GM18505 (cell line): Measurements from ENCODE around the gene SDK1.

ENCODE experiments used
- ATAC-seq: cut with Tn5 transposase; IDR thresholded peaks from one replicate; pipeline ENCODE4 v1.9.1; 2021; ENCODE audit not compliant: unreplicated experiment
- POLR2A ChIP-seq: IDR thresholded peaks from 4 replicates; pipeline ENCODE4 v1.6.1; 2011; ENCODE audit warnings: borderline replicate concordance; ENCODE audit not compliant: insufficient read depth, insufficient read length; ENCODE audit errors: extremely low read depth

The SDK1 gene

GRCh38 chr7:4017081-4017480 is 716.0 kb downstream of the SDK1 start:
- no peak for TF ChIP-seq POLR2A
- no peak for ATAC-seq

GRCh38 chr7:4017785-4018184 is 716.7 kb downstream of the SDK1 start:
- TF ChIP-seq POLR2A = no peak
- no peak for ATAC-seq

GRCh38 chr7:4018601-4019316 is 717.7 kb downstream of the SDK1 start:
- no peak for TF ChIP-seq POLR2A
- no peak for ATAC-seq

GRCh38 chr7:4020086-4020485 is 719.0 kb downstream of the SDK1 start:
- TF ChIP-seq POLR2A = no peak
- ATAC-seq = no peak

DNA sequence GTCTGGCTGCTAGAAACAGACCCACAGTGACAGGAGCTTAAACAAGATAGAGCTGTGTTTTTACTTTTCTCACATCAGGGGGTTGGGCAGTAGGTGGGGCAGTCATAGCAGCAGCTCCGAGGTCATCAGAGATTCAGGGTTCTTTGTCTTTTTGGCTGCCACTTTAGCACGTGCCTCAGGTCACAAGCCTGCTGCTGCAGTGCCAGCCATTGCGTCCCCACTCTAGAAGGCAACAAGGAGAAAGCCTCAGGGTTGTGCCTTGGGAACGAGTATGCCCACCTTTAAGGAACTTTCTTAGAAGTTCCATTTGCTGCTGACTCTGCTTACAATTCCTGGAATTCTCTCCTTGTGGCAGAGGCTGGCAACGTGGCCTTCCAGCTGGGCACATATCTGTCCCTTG is 720.4 kb downstream of the SDK1 start:
- no peak for TF ChIP-seq POLR2A
- ATAC-seq = no peak

GRCh38 chr7:4022265-4022664 is 721.2 kb downstream of the SDK1 start:
- ATAC-seq = no peak
- no peak for TF ChIP-seq POLR2A

- no peak for TF ChIP-seq POLR2A
- no peak for ATAC-seq
Measured at GRCh38 chr7:4023502-4023901, 722.5 kb downstream of the SDK1 start.

DNA sequence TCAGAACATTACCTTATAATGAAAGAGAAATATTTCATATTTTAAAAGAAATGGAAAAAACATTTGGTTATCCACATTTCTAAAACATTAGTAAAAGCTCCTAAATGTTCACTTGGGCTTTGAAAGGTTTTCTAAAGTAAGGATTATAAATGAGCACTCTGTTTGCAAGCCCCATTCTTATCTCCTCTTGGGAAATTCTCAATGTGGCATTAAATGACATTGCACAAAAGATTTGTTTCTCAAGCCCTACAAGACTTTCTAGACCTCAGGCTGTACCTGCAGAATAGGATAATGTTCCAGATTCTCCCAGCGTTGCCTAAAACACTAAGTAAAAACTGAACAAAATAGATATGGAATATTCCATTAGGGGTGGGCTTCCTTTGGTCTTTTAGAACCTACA is 723.1 kb downstream of the SDK1 start:
- no peak for ATAC-seq

DNA sequence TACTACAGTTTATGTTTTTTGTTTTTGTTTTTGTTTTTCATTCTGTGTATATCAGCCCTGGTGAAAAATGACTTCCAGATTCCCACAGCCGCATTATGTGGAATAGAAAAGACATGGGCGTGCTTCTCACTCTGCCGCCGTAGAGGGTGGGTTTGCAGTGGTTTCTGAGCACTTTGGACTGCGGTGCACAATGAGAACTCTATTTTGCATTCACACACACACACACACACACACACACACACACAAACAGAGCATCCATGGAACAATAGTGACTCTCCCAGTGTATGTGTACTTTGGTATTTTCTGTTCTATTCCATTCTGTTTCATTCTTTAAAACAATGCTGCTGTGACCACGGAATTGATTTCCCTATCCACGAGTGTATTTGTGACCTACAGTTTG is 723.8 kb downstream of the SDK1 start:
- TF ChIP-seq POLR2A = no peak
- ATAC-seq = no peak

More for the DNA sequence above, 723.1 kb downstream of the SDK1 start:
- no peak for TF ChIP-seq POLR2A

DNA sequence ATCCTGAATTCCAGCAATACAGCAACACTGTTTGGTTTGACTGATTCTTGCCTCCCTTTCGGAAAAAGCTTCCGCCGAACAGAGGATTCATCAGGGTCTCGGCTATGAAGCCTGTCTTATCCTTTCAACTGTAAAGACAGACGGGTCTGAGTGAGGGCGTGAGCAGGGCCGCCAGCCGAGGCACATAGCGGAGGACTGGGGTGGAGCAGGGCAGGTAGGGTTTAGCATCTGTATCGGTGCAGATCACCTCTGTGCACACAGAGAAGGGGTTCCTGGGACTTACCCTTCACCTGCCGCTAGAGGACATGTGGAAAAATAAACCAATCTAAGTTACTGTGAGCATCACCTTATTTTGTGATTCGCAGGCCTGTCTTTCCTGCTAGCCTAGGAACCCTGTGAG is 724.2 kb downstream of the SDK1 start:
- no peak for TF ChIP-seq POLR2A
- ATAC-seq = no peak

GRCh38 chr7:4025694-4026615 is 724.9 kb downstream of the SDK1 start:
- no peak for TF ChIP-seq POLR2A
- ATAC-seq = no peak

DNA sequence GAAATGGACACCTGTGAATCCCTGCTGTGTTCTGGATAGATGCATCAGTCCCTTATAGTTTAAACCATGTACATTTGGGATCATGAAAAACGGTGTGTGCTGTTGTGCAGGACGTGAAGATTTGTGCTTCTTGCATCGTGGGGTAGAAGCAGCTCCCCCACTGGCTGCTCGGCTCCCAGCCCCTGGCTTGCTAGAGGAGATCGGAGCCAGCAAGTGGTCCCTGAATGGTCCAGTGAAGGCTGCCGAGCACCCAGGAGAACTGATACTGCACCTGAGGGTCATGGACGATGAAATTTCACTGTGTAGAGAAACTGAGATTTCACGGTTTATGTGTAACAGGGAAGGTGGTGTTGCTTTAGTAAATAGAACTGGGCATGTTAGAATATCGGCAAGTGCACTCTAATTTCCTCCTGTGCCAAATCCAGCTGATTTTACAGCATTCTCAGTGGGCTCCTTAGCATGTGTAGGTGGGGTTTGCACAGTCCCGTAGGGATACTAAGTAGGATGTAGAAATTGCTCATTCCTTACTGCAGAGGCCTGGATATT is 726.0 kb downstream of the SDK1 start:
- no peak for ATAC-seq
- TF ChIP-seq POLR2A = no peak

- ATAC-seq = no peak
- no peak for TF ChIP-seq POLR2A
Measured at GRCh38 chr7:4028221-4028620, 727.2 kb downstream of the SDK1 start.

- no peak for TF ChIP-seq POLR2A
- ATAC-seq = no peak
Measured at GRCh38 chr7:4029941-4030340, 728.9 kb downstream of the SDK1 start.

DNA sequence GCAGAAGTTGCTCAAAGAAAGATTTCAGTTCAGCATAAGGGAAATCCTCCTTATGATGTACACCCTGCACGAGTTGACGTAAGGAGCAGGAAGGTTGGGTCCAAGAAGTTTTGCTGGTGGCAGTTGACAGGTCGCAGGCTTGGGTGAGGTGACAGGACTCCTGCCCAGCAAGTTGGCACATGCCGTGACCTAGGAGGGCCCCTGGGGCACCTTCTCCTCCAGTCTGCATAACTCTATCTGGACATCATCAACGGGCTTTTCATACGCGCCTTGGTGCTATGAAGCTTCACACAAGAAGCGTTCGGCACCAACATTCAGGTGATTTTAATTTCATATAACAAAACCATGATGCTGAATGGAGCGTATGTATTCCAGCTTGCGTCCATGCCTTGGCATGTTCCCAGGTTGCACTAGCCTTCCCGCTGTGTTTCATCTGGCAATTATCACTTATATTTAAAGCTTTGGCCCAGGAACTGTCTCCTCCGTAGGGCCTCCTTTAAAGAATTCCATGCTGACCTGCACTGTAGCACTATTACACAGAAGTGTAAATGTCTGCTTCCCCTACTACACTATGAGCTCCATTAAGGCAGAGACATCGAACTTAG is 729.4 kb downstream of the SDK1 start:
- no peak for ATAC-seq
- TF ChIP-seq POLR2A = no peak
